ENCODE measurements around the gene TMEM236.

DNA sequence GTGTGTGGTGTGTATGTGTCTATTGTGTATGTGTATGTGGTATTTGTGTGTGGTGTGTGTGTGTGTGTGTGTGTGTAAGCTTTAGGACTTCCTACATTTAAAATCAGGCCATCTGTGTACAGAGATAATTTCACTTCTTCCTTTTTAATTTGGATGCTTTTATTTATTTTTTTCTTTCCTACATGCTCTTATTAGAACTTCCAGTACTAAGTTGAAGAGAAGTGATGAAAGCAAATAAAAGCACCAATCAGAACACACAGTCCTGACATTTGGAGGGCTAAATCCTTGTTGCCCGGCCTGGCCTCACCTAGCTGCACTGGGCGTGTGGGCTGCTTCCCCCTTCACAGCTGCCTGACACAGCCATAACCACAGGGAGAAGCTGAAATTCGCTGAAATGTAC, 53.3 kb downstream of the TMEM236 start:
- no peak for TF ChIP-seq SUZ12 (IDR thresholded peaks at IDR 0.05; ENCODE audit: extremely low read depth, insufficient read depth, insufficient read length)
- no peak for TF ChIP-seq YY1 (IDR thresholded peaks at IDR 0.05; ENCODE audit: insufficient read depth, insufficient read length)
